GM10847 (cell line): ENCODE results near the gene HOXC9.

Experiments
- POLR2A ChIP-seq: IDR thresholded peaks from 2 replicates; pipeline ENCODE4 v1.6.1; 2011; ENCODE audit not compliant: insufficient read length; ENCODE audit errors: extremely low read depth

Gene HOXC9

DNA sequence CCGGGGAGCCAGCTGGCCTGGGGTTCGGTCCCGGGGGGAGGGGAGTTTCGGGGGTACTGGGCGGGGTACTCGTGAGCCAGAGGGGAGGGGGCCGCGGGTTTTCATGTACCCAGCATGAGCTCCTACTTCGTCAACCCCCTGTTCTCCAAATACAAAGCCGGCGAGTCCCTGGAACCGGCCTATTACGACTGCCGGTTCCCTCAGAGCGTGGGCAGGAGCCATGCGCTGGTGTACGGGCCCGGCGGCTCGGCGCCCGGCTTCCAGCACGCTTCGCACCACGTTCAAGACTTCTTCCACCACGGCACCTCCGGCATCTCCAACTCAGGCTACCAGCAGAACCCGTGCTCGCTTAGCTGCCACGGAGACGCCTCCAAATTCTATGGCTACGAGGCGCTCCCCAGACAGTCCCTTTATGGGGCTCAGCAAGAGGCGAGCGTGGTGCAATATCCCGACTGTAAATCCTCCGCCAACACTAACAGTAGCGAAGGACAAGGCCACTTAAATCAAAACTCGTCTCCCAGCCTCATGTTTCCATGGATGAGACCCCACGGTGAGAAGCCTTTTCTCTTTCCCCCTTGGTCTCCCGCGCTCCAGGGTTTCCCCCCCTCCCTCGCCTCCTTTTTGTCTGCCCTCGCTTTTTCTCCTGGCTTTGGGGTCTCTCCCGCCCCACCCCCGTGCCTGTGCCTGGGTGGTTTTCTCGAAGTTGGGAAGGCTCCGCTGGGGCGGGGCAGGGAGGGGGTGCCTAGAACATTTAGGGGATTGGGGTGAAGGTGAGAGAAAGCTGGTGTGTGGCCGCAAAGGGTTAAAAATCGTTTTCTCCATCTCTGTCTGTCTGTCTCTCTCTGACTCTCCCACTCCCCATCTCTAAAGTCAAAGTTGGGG is 9.5 kb downstream of the HOXC9 start:
- no peak for TF ChIP-seq POLR2A

DNA sequence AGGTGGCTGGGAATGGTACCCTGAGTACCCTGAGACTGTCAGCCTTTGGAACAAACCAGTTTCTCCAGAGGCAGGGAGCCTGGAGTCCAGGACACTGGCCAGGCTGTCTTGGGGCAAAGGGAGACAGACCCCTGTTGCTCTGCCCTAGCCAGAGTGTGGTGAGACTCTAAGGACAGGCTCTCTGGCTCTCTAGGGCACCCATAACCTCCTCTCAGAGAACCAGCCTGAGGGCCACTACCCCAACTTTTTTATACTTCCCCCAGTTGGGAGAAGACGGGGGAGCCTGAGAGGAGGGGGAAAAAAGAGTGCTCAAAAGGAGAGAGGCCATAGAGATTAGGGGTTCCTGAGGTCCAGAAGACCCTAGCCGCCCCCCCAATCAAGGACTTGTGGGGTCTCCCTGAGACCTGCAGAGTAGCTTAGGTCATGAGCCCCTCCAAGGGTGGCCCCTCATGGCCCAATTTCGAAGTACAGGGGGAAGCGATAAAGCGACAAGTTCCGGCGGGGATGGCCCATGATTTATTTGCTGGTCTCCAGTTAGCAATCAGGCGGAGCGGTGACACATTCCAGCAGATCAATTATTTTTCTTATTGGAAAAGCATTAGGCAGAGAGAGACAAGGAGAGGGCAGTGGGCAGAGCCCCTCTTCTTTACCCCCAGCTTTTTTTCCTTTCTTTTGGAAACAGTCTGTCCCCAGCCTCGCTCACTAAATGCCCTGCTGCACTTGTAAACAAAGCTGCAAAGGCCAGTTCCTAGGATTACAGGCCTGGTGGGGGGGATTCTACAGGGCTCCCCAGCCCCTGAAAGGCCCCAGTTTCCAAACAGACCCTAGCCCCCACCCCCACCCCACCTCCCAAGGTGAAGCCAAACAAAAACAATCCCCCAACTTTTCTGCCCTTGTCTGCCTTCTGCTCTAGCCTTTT is 10.4 kb downstream of the HOXC9 start:
- TF ChIP-seq POLR2A = no peak

DNA sequence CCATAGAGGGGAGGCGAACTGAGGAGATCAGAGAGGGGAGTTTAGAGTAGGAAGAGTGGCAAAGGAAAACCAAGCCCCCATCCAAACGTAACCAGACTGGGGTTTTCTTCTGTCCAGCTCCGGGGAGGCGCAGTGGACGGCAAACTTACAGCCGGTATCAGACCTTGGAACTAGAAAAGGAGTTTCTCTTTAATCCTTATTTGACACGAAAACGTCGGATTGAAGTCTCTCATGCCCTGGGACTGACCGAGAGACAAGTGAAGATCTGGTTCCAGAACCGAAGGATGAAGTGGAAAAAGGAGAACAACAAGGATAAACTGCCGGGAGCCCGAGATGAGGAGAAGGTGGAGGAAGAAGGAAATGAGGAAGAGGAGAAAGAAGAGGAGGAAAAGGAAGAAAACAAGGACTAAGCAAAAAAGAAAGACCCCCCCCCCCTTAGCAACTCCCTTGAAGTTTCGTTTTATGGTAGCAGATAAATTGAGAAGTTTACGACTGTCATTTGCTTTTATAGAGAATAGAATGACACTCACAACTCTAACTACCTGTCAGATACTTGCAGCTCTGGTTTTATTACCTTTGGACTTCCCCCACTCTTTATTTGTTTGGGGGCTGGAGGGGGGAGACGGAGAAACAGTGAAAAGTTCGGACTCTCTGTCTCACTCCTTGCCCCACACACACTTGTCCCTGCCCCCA is 11.2 kb downstream of the HOXC9 start:
- no peak for TF ChIP-seq POLR2A

DNA sequence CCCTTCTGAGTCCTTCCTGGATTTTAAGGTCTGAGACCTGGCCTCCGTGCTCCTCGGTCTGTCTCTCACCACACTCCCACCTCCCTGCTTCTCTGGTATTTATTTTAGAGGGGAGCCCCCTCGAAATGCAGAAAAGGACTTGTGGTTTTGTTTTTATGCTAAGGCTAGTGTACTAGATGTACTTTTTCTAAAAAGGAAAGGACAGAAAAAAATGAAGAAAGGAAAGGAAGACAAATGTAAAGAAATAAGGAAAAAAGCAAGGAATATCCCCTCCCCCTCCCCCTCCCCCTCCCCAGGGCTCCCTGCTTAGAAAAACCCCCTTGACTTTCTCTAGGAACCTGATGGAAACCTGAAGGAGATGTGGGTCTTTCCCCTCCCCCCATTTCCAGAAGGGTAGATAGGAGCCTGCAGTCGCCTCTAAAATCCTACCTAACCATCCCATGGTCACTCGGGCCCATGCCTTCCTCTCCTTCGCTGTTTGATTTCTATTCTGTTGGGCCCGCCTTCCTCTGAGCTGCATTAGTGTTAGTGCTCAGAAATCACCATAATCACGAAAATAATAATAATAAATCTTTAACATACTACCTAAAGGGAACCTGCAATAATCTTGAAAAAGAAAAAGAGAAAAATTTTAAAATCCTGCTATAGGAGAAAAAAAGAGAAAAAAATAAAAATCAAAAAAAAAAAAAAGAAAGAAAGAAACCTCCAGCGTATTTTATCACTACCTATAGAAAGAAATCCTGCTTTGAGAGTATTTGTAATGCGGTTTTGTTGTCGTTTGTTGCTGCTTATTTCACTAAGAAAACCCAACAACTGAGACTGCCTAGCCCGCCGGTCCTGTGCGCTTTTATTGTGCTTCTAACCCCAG is 11.9 kb downstream of the HOXC9 start:
- TF ChIP-seq POLR2A = no peak

DNA sequence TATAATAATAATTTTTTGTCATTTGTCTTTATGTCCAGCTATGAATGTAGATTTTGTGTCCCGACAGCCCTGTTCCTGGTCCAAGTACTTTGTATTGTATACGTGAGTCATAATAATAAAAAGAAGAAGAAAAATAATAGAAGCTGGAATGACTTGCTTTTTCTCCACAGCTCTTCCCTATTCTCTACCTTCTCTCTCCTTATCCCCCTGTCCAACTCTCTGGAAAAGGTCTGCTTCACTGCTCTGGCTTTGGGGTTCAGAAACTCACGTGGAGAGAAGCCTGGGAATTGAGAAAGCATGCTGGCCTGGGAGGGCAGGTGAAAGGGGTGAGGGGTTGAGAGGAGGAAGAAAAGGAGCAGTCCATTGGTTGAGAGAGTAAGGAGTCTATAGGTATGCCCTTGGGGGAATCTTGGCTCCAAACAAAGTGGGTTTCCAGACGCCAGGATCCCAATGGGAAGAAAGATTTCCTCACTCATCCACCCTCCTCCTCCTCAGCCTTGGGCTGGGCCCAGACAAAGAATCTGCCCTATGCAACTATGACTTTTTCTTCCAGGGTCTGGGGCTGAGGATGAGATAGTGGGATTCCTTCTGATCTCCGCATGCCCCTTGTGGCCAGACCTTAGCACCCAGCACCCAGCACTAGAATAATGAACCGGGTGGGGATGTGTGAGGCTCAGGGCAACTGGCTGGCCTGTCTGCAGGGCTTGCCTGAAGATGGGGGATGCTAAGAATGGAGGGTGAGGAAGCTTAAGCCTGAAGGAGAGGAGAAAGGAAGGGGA is 12.9 kb downstream of the HOXC9 start:
- TF ChIP-seq POLR2A = no peak

DNA sequence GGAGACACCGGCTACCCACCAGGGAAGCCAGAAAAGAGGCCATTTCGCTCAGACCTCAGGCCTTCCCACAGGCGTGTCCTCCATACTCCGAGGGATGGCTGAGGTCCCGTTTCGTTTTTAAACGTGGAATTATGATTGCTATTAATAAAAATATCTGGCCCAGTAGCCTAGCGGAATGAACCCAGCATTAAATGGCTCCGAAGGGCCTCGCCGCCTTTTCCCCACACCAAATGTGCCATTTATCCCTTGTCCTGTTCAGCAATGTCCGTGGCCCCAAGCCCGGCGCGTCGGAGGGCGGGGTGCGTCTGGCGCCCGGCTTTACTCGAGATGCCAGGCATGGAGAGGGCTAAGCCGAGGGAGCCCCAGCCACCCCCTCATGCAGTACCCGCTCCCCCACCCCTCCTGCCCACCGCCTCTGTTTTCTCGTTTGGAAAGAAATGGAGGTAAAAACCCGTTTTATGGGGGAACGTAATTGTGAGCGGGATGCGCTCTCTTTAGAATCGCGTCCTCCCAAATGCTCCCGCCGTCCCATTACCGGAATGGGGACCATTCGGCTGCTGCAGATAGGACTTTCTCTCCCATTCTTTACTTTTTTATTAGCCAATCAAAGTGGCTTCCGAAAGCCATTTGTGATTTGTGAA is 14.5 kb downstream of the HOXC9 start:
- TF ChIP-seq POLR2A = no peak

DNA sequence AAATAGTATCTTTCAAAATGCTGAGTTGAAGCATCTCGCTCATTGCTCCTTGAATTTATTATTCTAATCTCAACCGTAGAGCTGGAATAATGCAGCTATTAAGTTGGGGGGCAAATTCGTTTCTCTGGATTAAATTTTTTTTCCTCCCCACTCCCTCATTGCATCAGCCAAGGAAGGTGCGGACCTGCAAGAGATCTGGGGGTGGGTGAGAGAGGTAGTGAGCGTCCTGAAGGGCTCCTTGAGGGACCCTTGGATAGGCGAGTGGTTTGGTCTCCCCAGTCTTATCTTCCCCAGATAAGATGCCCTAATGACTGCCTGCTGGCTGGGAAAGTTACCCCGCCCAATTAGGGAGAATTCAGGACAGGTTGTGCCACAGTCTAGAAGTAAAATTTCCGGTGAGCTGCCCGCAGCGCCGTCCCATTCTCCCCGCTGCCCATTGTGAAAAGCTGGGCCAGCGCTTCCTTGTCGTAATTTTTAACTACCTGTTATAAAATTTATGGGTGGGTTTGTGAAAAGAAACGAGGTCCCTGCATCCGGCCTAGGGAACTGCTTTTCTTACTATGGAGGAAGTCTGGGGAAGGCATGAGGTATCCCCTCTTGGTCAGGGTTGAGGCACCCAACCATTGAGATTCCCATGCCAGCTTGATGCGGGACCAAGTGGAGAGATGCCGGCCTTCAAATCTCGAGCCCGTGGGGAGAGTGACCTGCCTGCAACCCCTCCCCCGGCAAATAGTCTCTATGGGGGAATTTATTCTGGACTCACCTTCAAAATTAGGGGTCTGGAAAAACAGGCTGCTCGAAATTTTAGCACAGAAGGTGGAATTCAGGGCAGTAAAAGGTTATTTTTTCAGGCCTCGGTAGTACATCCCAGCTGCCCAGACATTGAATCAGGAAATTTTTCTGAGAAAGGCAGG is 15.3 kb downstream of the HOXC9 start:
- no peak for TF ChIP-seq POLR2A

DNA sequence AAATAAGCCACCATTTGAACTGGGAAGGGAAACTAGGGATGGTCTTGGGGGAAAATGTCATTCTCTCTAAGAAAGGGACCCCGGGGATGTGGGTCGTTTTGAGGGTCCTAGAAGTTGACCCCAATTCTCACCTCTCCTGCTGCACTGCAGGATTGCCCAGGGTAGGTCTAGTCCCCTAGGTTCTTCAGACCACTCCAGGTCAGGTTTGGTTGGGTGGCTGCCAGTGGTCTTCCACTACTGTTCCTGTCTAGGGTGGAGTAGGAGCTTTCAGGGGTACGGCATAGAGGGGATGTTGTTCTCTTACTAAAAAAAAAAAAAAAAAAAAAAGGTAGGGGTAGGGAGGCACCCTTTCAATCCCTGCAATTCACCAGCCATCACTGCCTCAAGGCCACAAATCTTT is 16.1 kb downstream of the HOXC9 start:
- no peak for TF ChIP-seq POLR2A

DNA sequence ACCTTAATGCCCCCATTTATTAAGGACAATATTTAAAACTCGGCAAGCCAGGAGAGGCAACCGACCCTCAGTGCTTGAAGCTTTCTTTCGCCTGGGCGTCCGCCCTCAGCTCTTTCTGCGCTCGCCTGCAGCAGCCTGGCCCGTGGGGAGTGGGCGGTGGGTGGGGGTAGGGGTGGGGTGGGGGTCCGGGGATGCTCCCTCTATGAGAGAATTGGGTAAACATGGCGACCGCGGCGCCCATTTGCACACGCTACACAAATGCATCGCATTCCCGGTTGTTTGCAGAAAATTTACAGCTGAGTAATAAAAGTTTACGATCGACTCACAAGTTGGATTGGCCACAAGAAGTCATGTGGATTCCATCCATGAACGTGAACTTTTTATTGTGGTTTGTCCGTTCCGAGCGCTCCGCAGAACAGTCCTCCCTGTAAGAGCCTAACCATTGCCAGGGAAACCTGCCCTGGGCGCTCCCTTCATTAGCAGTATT is 16.6 kb downstream of the HOXC9 start:
- TF ChIP-seq POLR2A = no peak

DNA sequence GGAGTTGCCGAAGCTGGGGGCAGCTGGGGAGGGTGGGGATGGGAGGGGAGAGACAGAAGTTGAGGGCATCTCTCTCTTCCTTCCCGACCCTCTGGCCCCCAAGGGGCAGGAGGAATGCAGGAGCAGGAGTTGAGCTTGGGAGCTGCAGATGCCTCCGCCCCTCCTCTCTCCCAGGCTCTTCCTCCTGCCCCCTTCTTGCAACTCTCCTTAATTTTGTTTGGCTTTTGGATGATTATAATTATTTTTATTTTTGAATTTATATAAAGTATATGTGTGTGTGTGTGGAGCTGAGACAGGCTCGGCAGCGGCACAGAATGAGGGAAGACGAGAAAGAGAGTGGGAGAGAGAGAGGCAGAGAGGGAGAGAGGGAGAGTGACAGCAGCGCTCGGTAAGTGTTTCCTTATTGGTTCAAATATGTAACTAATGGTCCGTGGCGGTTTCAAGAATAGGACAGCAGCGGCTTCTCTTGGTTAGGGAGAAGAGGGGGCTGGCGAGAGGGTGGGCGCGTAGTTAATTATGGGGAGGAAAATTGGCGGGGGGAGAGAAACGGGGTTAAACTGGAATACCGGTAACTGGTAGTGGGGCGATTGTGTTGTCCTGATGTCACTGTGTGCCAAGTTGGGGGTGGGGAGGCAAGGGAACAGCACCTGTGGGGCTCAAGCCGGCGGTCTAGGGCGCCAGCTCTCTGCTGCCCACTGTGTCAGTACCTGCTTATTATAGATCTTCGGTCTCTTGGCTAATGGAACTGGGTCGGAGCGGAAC is 17.2 kb downstream of the HOXC9 start:
- no peak for TF ChIP-seq POLR2A

DNA sequence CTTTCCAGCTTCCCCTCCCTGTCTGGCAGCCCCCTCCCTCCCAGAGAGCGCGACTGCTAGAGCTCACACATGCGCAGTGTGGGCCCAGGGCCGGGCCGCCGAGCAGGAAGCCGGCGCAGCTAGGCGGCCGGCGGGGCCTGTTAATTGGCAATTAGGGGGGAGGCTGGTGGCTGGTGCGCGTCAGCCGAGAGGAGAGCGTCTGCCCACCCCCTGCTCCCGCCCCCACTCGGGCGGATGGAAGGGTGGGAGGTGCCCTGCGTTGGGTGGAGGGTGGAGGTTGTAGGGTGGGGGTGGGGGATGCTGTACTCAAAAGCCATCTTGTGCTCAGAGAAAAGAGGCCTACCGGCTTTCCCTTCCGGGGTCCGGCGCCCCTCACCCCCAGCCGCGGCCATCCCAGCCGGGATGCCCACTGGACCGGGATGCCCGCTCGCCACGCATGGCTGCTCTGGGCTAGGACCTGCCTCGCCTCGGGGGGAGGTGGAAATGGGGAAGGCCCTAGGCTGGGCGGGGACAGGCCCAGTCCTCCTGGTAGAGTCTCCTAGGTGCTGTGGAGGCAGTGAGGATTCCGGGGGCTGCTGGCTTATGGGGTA is 18.0 kb downstream of the HOXC9 start:
- TF ChIP-seq POLR2A = peak; percentile 63
